ENCODE measurements around the gene JAG1.

Gene JAG1

GRCh38 chr20:10663756-10664155 lies 10.0 kb downstream of the JAG1 start:
- H3K9me2 ChIP-seq (replicated peaks; ENCODE audit: control insufficient read depth, low read length): no peaks in the 10 kb centered on the region
- H3K4me1 ChIP-seq (ENCODE audit: control insufficient read depth, low read length): no peaks in the 10 kb centered on the region
- peaks cover 26% of the 10 kb centered on the region for H3K27me3 ChIP-seq (ENCODE audit: control insufficient read depth, low read length)
- no peaks in the 10 kb centered on the region for H4K20me1 ChIP-seq (ENCODE audit: control insufficient read depth, insufficient read depth, low read depth, low read length)
- no peak overlapping the region for H3K4me3 ChIP-seq (ENCODE audit: low read length)
- no peaks in the 10 kb centered on the region for H3K79me2 ChIP-seq (ENCODE audit: control insufficient read depth, low read length)
- no peaks in the 10 kb centered on the region for H3K36me3 ChIP-seq (ENCODE audit: control insufficient read depth, low read length)
- H3K27ac ChIP-seq (ENCODE audit: low read depth, low read length): no peak overlapping the region
- TF ChIP-seq CTCF (IDR thresholded peaks at IDR 0.05; ENCODE audit: low read depth, low read length, poor library complexity, severe bottlenecking) (no peak), EZH2phosphoT487 (IDR thresholded peaks at IDR 0.05; ENCODE audit: borderline replicate concordance, low read length) (no peak)
- no peaks in the 10 kb centered on the region for H3K9me3 ChIP-seq (ENCODE audit: control insufficient read depth, insufficient read depth, low read length)
- H3F3A ChIP-seq (ENCODE audit: control insufficient read depth, insufficient read depth): no peaks in the 10 kb centered on the region
- no peak overlapping the region for H3K4me2 ChIP-seq (ENCODE audit: low read length)

GRCh38 chr20:10662661-10663458 lies 10.9 kb downstream of the JAG1 start:
- H3K4me3 ChIP-seq (ENCODE audit: low read length): no peak overlapping the region
- no peak overlapping the region for H3K4me2 ChIP-seq (ENCODE audit: low read length)
- H3K79me2 ChIP-seq (ENCODE audit: control insufficient read depth, low read length): no peaks in the 10 kb centered on the region
- H3K27me3 ChIP-seq (ENCODE audit: control insufficient read depth, low read length): peaks cover 25% of the 10 kb centered on the region
- no peaks in the 10 kb centered on the region for H3K9me3 ChIP-seq (ENCODE audit: control insufficient read depth, insufficient read depth, low read length)
- H3K27ac ChIP-seq (ENCODE audit: low read depth, low read length): no peak overlapping the region
- no peaks in the 10 kb centered on the region for H4K20me1 ChIP-seq (ENCODE audit: control insufficient read depth, insufficient read depth, low read depth, low read length)
- no peaks in the 10 kb centered on the region for H3K36me3 ChIP-seq (ENCODE audit: control insufficient read depth, low read length)
- H3K4me1 ChIP-seq (ENCODE audit: control insufficient read depth, low read length): no peaks in the 10 kb centered on the region
- no peak for TF ChIP-seq CTCF (IDR thresholded peaks at IDR 0.05; ENCODE audit: low read depth, low read length, poor library complexity, severe bottlenecking)
- no peak for TF ChIP-seq EZH2phosphoT487 (IDR thresholded peaks at IDR 0.05; ENCODE audit: borderline replicate concordance, low read length)
- no peaks in the 10 kb centered on the region for H3F3A ChIP-seq (ENCODE audit: control insufficient read depth, insufficient read depth)
- H3K9me2 ChIP-seq (replicated peaks; ENCODE audit: control insufficient read depth, low read length): no peaks in the 10 kb centered on the region

GRCh38 chr20:10662151-10662550 lies 11.6 kb downstream of the JAG1 start:
- no peaks in the 10 kb centered on the region for H3K36me3 ChIP-seq (ENCODE audit: control insufficient read depth, low read length)
- no peak overlapping the region for H3K27ac ChIP-seq (ENCODE audit: low read depth, low read length)
- H4K20me1 ChIP-seq (ENCODE audit: control insufficient read depth, insufficient read depth, low read depth, low read length): no peaks in the 10 kb centered on the region
- no peaks in the 10 kb centered on the region for H3K79me2 ChIP-seq (ENCODE audit: control insufficient read depth, low read length)
- H3K4me1 ChIP-seq (ENCODE audit: control insufficient read depth, low read length): no peaks in the 10 kb centered on the region
- no peak for TF ChIP-seq CTCF (IDR thresholded peaks at IDR 0.05; ENCODE audit: low read depth, low read length, poor library complexity, severe bottlenecking)
- no peak for TF ChIP-seq EZH2phosphoT487 (IDR thresholded peaks at IDR 0.05; ENCODE audit: borderline replicate concordance, low read length)
- no peaks in the 10 kb centered on the region for H3K9me3 ChIP-seq (ENCODE audit: control insufficient read depth, insufficient read depth, low read length)
- H3K27me3 ChIP-seq (ENCODE audit: control insufficient read depth, low read length): peaks cover 25% of the 10 kb centered on the region
- no peaks in the 10 kb centered on the region for H3F3A ChIP-seq (ENCODE audit: control insufficient read depth, insufficient read depth)
- H3K4me2 ChIP-seq (ENCODE audit: low read length): no peak overlapping the region
- no peaks in the 10 kb centered on the region for H3K9me2 ChIP-seq (replicated peaks; ENCODE audit: control insufficient read depth, low read length)
- H3K4me3 ChIP-seq (ENCODE audit: low read length): no peak overlapping the region

Measured in DOHH2 (cell line).